ENCODE results near the gene BEND2. TPM values are rescaled to one million over a fixed set of nuclear protein-coding genes. Genes with fewer than 3 reads are reported as not detected.

Gene BEND2
- total RNA-seq, 1 donor from 2014 or later: not detected

DNA sequence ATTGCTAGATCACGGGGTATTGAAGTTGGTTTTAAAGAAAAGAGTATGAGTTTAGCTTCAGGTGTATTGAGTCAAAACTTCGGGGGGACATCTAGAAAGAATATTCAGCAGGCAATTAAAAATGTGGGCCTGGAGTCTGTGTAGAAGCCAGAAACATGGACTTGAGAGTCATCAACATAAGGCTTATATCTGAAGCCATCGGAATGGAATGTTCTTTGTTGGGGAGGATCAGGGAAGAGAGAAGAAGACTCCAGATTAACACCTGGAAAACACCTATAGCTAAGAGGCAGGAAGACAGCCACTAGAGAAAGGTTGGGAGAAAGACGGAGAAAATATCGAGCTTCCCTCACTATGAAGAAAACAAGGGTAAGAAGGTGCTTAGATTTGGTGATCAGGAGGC is 69.5 kb downstream of the BEND2 start:
- Histone ChIP-seq H3K4me1 (no peaks in the 10 kb centered on the region), H3K4me3 (no peak overlapping the region), H3K27ac (no peak overlapping the region), H3K9me3 (no peaks in the 10 kb centered on the region), H3K27me3 (no peaks in the 10 kb centered on the region), H3K36me3 (no peaks in the 10 kb centered on the region)
- intact Hi-C loops (cut with DNase I): no loop called here
- TF ChIP-seq POLR2A (IDR thresholded peaks at IDR 0.05): no peak
- DNase-seq (ENCODE audit: extremely low spot score in 2 of 2): no peak

DNA sequence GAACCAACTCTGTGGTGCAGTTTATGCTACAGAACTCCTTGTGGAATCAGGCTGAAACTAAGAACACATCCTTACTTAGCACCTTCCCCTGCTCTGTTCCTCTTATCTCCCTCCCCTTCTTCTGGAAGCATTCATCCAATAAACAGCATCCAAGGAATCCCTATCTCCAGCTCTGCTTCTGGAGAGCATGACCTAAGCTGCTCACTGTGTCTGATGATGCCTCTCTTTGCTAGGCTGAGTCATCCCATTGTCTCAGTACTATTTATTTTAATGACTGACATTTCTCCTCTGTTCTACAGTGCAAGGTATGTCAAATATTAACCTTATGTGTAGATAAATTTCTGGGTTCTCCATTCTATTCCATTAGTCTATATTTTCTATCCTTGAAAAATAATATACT is 71.2 kb downstream of the BEND2 start:
- no peaks in the 10 kb centered on the region for H3K27me3 ChIP-seq
- H3K4me1 ChIP-seq: no peaks in the 10 kb centered on the region
- no peak for DNase-seq (ENCODE audit: extremely low spot score in 2 of 2)
- no peaks in the 10 kb centered on the region for H3K36me3 ChIP-seq
- intact Hi-C loops (cut with DNase I): no loop called here
- no peak overlapping the region for H3K4me3 ChIP-seq
- TF ChIP-seq POLR2A (IDR thresholded peaks at IDR 0.05): no peak
- no peak overlapping the region for H3K27ac ChIP-seq
- no peaks in the 10 kb centered on the region for H3K9me3 ChIP-seq

DNA sequence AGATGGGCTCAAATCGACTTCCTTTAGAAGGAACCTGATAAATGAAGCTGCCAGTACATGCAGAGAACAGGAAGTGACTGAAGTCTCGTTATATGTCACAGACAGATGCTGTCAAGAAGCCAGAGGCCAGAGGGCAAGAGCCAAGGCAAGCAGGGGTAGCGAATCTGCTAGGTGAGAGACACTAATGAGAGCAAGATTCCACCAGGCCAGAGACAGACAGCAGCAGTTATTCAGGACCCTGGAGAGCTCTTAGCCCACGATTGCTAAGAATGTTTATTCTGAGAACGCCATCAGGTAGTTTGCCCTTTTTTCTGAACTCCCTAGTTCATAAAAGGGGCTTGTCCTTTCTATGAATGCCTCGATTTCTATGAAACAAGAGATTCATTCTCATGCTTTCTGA is 73.7 kb downstream of the BEND2 start:
- intact Hi-C loops (cut with DNase I): no loop called here
- Histone ChIP-seq H3K4me3 (no peak overlapping the region), H3K27me3 (no peaks in the 10 kb centered on the region), H3K36me3 (no peaks in the 10 kb centered on the region), H3K4me1 (no peaks in the 10 kb centered on the region), H3K9me3 (no peaks in the 10 kb centered on the region), H3K27ac (no peak overlapping the region)
- TF ChIP-seq POLR2AphosphoS5 (IDR thresholded peaks at IDR 0.05; ENCODE audit: insufficient read depth in 1 of 2, low read depth in 1 of 2) (no peak), POLR2A (IDR thresholded peaks at IDR 0.05) (no peak)
- TF ChIP-seq, protein P1, sequence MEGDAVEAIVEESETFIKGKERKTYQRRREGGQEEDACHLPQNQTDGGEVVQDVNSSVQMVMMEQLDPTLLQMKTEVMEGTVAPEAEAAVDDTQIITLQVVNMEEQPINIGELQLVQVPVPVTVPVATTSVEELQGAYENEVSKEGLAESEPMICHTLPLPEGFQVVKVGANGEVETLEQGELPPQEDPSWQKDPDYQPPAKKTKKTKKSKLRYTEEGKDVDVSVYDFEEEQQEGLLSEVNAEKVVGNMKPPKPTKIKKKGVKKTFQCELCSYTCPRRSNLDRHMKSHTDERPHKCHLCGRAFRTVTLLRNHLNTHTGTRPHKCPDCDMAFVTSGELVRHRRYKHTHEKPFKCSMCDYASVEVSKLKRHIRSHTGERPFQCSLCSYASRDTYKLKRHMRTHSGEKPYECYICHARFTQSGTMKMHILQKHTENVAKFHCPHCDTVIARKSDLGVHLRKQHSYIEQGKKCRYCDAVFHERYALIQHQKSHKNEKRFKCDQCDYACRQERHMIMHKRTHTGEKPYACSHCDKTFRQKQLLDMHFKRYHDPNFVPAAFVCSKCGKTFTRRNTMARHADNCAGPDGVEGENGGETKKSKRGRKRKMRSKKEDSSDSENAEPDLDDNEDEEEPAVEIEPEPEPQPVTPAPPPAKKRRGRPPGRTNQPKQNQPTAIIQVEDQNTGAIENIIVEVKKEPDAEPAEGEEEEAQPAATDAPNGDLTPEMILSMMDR (IDR thresholded peaks at IDR 0.05): no peak
- DNase-seq (ENCODE audit: extremely low spot score in 2 of 2): no peak

DNA sequence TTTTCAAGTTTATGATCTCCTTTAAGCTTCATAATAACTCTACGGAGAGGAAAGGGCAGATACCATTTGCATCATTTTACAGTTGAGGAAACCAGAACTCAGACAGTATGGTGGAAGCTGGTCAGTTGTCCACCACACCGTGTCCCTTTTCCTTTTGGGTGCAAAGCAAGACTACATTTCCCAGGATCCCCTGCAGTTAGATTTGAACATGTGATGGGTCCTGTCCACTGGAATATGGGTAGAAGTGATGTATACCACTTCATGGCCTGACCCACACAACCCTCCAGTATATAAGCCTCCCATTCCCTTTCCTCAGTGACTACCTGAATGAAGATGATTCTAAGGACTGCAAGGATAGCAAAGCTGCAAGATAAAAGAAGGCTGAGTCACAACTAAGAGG is 74.7 kb downstream of the BEND2 start:
- Histone ChIP-seq H3K27ac (no peak overlapping the region), H3K36me3 (no peaks in the 10 kb centered on the region), H3K4me1 (no peaks in the 10 kb centered on the region), H3K27me3 (no peaks in the 10 kb centered on the region), H3K4me3 (no peak overlapping the region), H3K9me3 (no peaks in the 10 kb centered on the region)
- intact Hi-C loops (cut with DNase I): no loop called here
- no peak for DNase-seq (ENCODE audit: extremely low spot score in 2 of 2)
- TF ChIP-seq, protein P1 (IDR thresholded peaks at IDR 0.05): no peak

DNA sequence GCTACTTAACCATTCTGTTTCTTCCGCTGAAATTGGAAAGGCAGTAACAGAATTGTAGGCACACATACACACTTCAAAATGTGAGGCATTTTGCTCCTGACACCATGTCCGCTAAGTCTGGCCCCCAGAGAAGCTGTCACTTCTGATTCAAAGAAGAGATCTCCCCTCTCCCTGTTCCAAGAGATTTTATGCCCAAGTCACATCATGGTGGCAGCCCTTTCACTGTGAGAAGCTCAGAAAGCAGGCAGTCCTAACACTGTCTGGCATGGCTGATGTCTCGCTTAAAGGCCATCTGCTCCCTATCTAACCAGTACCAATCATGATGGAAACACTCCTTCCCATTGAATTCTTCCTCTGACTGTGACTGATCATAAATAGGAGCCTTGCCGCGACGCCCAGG is 83.9 kb downstream of the BEND2 start:
- H3K4me1 ChIP-seq: no peaks in the 10 kb centered on the region
- H3K4me3 ChIP-seq: no peak overlapping the region
- no peaks in the 10 kb centered on the region for H3K27me3 ChIP-seq
- TF ChIP-seq, protein P1 (IDR thresholded peaks at IDR 0.05): no peak
- TF ChIP-seq POLR2AphosphoS5 (IDR thresholded peaks at IDR 0.05; ENCODE audit: insufficient read depth in 1 of 2, low read depth in 1 of 2): no peak
- no peak for TF ChIP-seq POLR2A (IDR thresholded peaks at IDR 0.05)
- intact Hi-C loops (cut with DNase I): no loop called here
- DNase-seq (ENCODE audit: extremely low spot score in 2 of 2): no peak
- no peaks in the 10 kb centered on the region for H3K9me3 ChIP-seq
- no peak overlapping the region for H3K27ac ChIP-seq
- no peaks in the 10 kb centered on the region for H3K36me3 ChIP-seq

DNA sequence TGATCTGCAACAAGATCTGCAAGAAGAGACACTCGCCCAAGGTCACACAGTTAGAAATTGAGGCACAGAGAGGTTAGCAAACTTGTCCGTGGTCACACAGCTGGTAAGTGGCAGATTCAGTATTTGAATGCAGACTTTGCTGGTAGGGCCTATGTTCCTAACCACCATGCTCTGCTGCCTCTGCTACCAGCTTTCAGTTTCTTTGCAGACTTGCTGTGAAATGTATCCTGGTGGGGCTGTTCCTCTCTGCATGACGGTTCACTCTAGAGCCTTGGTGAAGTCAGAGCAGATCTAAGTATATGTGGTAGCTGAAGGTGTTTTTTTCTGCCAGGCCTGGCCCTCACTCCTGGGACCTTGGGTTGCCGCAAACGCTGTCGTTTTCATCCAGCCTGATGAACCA is 87.1 kb downstream of the BEND2 start:
- no peak for DNase-seq (ENCODE audit: extremely low spot score in 2 of 2)
- intact Hi-C loops (cut with DNase I): no loop called here
- Histone ChIP-seq H3K27ac (no peak overlapping the region), H3K9me3 (no peaks in the 10 kb centered on the region), H3K4me1 (no peaks in the 10 kb centered on the region), H3K4me3 (no peak overlapping the region), H3K36me3 (no peaks in the 10 kb centered on the region), H3K27me3 (no peaks in the 10 kb centered on the region)
- TF ChIP-seq, protein P1 (IDR thresholded peaks at IDR 0.05): no peak
- no peak for TF ChIP-seq POLR2A (IDR thresholded peaks at IDR 0.05)
- TF ChIP-seq POLR2AphosphoS5 (IDR thresholded peaks at IDR 0.05; ENCODE audit: insufficient read depth in 1 of 2, low read depth in 1 of 2): no peak

All from vagina (tissue), 2 donors.